GM12801 (cell line): ENCODE results near the gene MGAT5B.

Source experiments
- CTCF ChIP-seq: IDR thresholded peaks from one replicate; pipeline ENCODE4 v1.5.1; 2011; ENCODE audit warnings: control low read depth; ENCODE audit not compliant: insufficient read length; ENCODE audit errors: extremely low read depth

The MGAT5B gene

GRCh38 chr17:76920364-76921139 lies 52.3 kb downstream of the MGAT5B start:
- no peak for TF ChIP-seq CTCF

GRCh38 chr17:76921340-76922036 lies 53.3 kb downstream of the MGAT5B start:
- TF ChIP-seq CTCF, result no peak

- no peak for TF ChIP-seq CTCF
These were observed 53.9 kb downstream of the MGAT5B start for GRCh38 chr17:76922084-76922483.

- no peak for TF ChIP-seq CTCF
These were observed 54.8 kb downstream of the MGAT5B start for GRCh38 chr17:76922967-76923366.

GRCh38 chr17:76923491-76923890 lies 55.3 kb downstream of the MGAT5B start:
- no peak for TF ChIP-seq CTCF

- no peak for TF ChIP-seq CTCF
These were observed 56.4 kb downstream of the MGAT5B start for GRCh38 chr17:76924345-76925342.

- TF ChIP-seq CTCF, result no peak
These were observed 57.3 kb downstream of the MGAT5B start for GRCh38 chr17:76925441-76925891.
